Measurements from ENCODE around the gene USP3.

Gene USP3

GRCh38 chr15:63499611-63500010 is 4.8 kb upstream of the USP3 start:
- no peak for DNase-seq

- no peak for DNase-seq
Measured at GRCh38 chr15:63500265-63501250, 3.8 kb upstream of the USP3 start.

- DNase-seq = no peak
Measured at GRCh38 chr15:63501256-63502089, 2.9 kb upstream of the USP3 start.

GRCh38 chr15:63502137-63502766 is 2.1 kb upstream of the USP3 start:
- no peak for DNase-seq

- DNase-seq = peak; percentile 93
Measured at GRCh38 chr15:63502843-63503738, 1.3 kb upstream of the USP3 start.

GRCh38 chr15:63503739-63504246 is 600 bp upstream of the USP3 start:
- peak; percentile 89 for DNase-seq

- peak; percentile 60 for DNase-seq
Measured at GRCh38 chr15:63504979-63505841, 817 bp downstream of the USP3 start.

GRCh38 chr15:63505842-63506222 is 1.4 kb downstream of the USP3 start:
- DNase-seq = no peak

GRCh38 chr15:63506537-63507035 is 2.2 kb downstream of the USP3 start:
- no peak for DNase-seq

- no peak for DNase-seq
Measured at GRCh38 chr15:63507878-63508818, 3.8 kb downstream of the USP3 start.

GRCh38 chr15:63509056-63509954 is 4.9 kb downstream of the USP3 start:
- DNase-seq = no peak

- DNase-seq = no peak
Measured at GRCh38 chr15:63509955-63510940, 5.9 kb downstream of the USP3 start.

- DNase-seq = no peak
Measured at GRCh38 chr15:63512148-63512547, 7.8 kb downstream of the USP3 start.

GRCh38 chr15:63513271-63513670 is 8.9 kb downstream of the USP3 start:
- DNase-seq = no peak

- no peak for DNase-seq
Measured at GRCh38 chr15:63513728-63514127, 9.3 kb downstream of the USP3 start.

- DNase-seq = no peak
Measured at GRCh38 chr15:63514531-63514943, 10.1 kb downstream of the USP3 start.

GRCh38 chr15:63517202-63517601 is 12.8 kb downstream of the USP3 start:
- DNase-seq = no peak

All from NK-92 treated with Interleukin-12 subunit alpha and Interleukin-12 subunit beta, amount 100 ng/mL, for 24 hours (cell line).